Lower lobe of right lung (tissue), 2 donors: ENCODE data around the gene FAM90A26. TPM values are rescaled to one million over a fixed set of nuclear protein-coding genes. Genes with fewer than 3 reads are reported as not detected.
"Not testable (repeated sequence)": the region's sequence is repeated elsewhere in the genome, so short reads cannot be mapped to it uniquely, and the experiment has no call there.

Experiments
- ATAC-seq, 2 donors: fragments of 200-7000 bp; cut with Tn5 transposase; one replicate each; pipeline ENCODE4 v1.9.1; 2020 to 2022; ENCODE audit warnings: mild to moderate bottlenecking in 2 of 2, moderate library complexity in 2 of 2
- DNase-seq: peaks from one replicate; pipeline ENCODE4 v3.0.0-alpha.2; 2020
- H3K27ac ChIP-seq: fragments of 200-600 bp; one replicate; pipeline ENCODE4 v1.8.0; 2022
- H3K27me3 ChIP-seq: fragments of 200-600 bp; one replicate; pipeline ENCODE4 v1.8.0; 2022; ENCODE audit warnings: low read depth
- H3K36me3 ChIP-seq: fragments of 200-600 bp; one replicate; pipeline ENCODE4 v1.8.0; 2022; ENCODE audit warnings: mild to moderate bottlenecking
- H3K4me1 ChIP-seq: fragments of 200-600 bp; one replicate; pipeline ENCODE4 v1.8.0; 2022
- H3K4me3 ChIP-seq: fragments of 200-600 bp; one replicate; pipeline ENCODE4 v1.8.0; 2022; ENCODE audit warnings: mild to moderate bottlenecking
- H3K9me3 ChIP-seq: fragments of 200-600 bp; one replicate; pipeline ENCODE4 v1.8.0; 2022
- CTCF ChIP-seq: fragments of 200-600 bp; IDR thresholded peaks from one replicate; pipeline ENCODE4 v1.8.0; 2022; ENCODE audit warnings: antibody characterized with exemption, mild to moderate bottlenecking
- intact Hi-C: fragments of 100-400 bp; cut with DNase I; formaldehyde crosslinking; loops from one replicate; pipeline ENCODE4 v1.11.0; 2022
- long read RNA-seq: library from polyadenylated mRNA; unstranded; transcript quantifications from one replicate; pipeline ENCODE4 v2.0.0, GENCODE V29; 2021
- total RNA-seq: library from RNA; stranded (reverse); fragmentation: NEBNext Ultra II Directional; extraction: Animal tissue kit (Norgen Biotek cat#: 25700); gene quantifications from one replicate; pipeline ENCODE4 v1.2.1, GENCODE V29; 2021
- donor health status: DM: no; HTN: yes; CAD: no; lungs with severe emphysema.

FAM90A26 gene, protein sequence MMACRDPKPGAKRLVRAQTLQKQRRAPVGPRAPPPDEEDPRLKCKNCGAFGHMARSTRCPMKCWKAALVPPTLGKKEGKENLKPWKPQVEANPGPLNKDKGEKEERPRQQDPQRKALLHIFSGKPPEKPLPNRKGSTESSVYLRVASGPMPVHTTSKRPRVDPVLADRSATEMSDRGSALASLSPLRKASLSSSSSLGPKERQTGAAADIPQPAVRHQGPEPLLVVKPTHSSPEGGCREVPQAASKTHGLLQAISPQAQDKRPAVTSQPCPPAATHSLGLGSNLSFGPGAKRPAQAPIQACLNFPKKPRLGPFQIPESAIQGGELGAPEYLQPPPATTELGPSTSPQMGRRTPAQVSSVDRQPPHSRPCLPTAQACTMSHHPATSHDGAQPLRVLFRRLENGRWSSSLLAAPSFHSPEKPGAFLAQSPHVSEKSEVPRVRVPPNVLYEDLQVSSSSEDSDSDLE
- total RNA-seq, result not detected
- long read RNA-seq, result 0 reads

DNA sequence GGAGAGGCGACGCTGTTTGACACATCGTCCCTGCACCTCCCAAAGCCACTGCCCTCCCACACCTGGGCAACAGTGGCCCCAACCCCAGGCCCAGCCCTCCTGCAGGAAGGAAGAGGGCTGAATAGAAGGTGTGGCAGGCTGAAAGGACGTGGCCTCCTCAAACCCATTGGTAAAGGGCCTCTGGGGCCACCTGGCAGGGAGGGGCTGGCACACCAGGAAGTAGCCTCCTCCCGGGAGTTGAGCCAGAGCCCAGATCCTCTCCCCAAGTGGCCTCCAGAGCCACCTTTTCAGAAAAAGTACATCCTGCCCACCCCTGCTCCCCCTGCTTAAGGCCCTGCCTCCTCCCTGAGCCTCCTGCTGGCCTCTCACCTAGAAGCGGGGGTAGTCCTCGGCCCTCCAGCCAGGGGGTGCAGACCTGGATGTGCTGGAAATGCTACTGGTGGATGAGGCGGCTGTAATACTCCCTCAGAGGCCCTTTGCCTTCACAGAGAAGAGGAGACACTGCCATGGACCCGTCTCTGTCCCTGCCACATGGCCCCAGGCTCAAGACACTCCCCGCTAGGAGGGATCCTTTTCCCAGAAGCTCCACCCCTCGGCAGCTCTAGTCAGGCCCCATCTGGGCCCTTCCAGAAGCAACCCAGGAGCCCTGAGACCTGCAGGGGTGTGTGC, at the start of gene FAM90A26:
Gene FAM90A26, plus strand, starts transcription at position 619 of the 669 bp plus-strand sequence. CDS start 2,764 bp downstream, outside the sequence.
- H3K4me3 ChIP-seq, H3K4me1 ChIP-seq, ATAC-seq, H3K27me3 ChIP-seq, H3K9me3 ChIP-seq, intact Hi-C loops, H3K36me3 ChIP-seq, H3K27ac ChIP-seq: not testable (repeated sequence)
- DNase-seq, result peak; percentile 46

GRCh38 chr4:9122711-9123110, 47.5 kb upstream of the FAM90A26 start:
- DNase-seq, ATAC-seq, H3K27me3 ChIP-seq, H3K4me3 ChIP-seq, intact Hi-C loops, H3K27ac ChIP-seq, H3K36me3 ChIP-seq, H3K9me3 ChIP-seq: not testable (repeated sequence)
- peaks cover 13% of the 10 kb centered on the region for H3K4me1 ChIP-seq

- peak in 1 of 2 donors; percentile 59 for ATAC-seq
These were observed 46.6 kb upstream of the FAM90A26 start for GRCh38 chr4:9123572-9124007.

GRCh38 chr4:9125601-9126161, 44.5 kb upstream of the FAM90A26 start:
- H3K9me3 ChIP-seq, H3K27ac ChIP-seq, DNase-seq, ATAC-seq, H3K36me3 ChIP-seq, intact Hi-C loops, H3K27me3 ChIP-seq, H3K4me3 ChIP-seq: not testable (repeated sequence)
- peaks cover 13% of the 10 kb centered on the region for H3K4me1 ChIP-seq

More at GRCh38 chr4:9123572-9124007, 46.6 kb upstream of the FAM90A26 start:
- H3K4me3 ChIP-seq, H3K27me3 ChIP-seq, H3K27ac ChIP-seq, DNase-seq, intact Hi-C loops, H3K9me3 ChIP-seq, H3K36me3 ChIP-seq: not testable (repeated sequence)
- H3K4me1 ChIP-seq, result peaks cover 13% of the 10 kb centered on the region
- TF ChIP-seq CTCF, result peak; percentile 85

- H3K27ac ChIP-seq, intact Hi-C loops, DNase-seq, H3K27me3 ChIP-seq, ATAC-seq, H3K4me3 ChIP-seq, H3K9me3 ChIP-seq, H3K4me1 ChIP-seq, H3K36me3 ChIP-seq: not testable (repeated sequence)
These were observed 38.8 kb upstream of the FAM90A26 start for GRCh38 chr4:9131420-9131819.

DNA sequence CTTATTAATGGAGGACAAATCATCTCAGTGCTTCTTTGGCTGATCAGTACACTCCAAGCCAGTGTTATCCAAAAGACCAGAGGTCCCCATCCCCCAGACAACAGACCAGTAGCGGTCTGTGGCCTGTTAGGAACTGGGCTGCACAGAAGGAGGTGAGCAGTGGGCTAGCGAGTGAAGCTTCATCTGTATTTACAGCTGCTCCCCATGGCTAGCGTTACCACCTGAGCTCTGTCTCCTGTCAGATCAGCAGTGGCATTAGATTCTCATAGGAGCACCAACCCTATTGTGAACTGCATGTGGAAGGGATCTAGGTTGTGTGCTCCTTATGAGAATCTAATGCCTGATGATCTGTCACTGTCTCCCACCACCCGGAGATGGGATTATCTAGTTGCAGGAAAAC, 37.4 kb upstream of the FAM90A26 start:
- ATAC-seq, H3K27ac ChIP-seq, intact Hi-C loops, H3K36me3 ChIP-seq, H3K4me3 ChIP-seq, H3K4me1 ChIP-seq, DNase-seq, H3K27me3 ChIP-seq, H3K9me3 ChIP-seq: not testable (repeated sequence)

- H3K27ac ChIP-seq, H3K4me1 ChIP-seq, H3K9me3 ChIP-seq, H3K36me3 ChIP-seq, ATAC-seq, DNase-seq, intact Hi-C loops, H3K27me3 ChIP-seq, H3K4me3 ChIP-seq: not testable (repeated sequence)
These were observed 36.2 kb upstream of the FAM90A26 start for GRCh38 chr4:9134011-9134410.

GRCh38 chr4:9134556-9134955, 35.7 kb upstream of the FAM90A26 start:
- intact Hi-C loops, H3K27me3 ChIP-seq, H3K4me3 ChIP-seq, H3K9me3 ChIP-seq, H3K27ac ChIP-seq, H3K36me3 ChIP-seq, H3K4me1 ChIP-seq, ATAC-seq: not testable (repeated sequence)
- DNase-seq, result peak; percentile 47

DNA sequence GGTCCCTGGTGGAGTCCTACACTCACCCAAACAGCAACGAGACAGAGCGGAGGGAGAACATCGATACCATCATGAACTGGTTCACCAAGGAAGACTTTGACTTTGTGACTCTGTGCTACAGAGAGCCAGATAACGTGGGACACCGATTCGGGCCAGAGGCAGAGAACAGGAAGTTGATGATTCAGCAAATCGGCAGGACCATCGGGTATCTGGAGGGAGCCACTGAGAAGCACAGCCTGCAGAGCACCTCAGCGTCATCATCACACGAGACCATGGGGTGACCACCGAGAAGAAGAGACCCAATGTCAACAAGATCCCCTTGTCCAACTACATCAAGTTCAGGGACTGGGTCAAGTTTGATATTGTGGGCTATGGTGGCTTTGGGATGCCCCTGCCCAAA, 29.2 kb upstream of the FAM90A26 start:
- ATAC-seq, DNase-seq, H3K27ac ChIP-seq, H3K27me3 ChIP-seq, H3K4me3 ChIP-seq, intact Hi-C loops, H3K4me1 ChIP-seq, H3K36me3 ChIP-seq, H3K9me3 ChIP-seq: not testable (repeated sequence)

DNA sequence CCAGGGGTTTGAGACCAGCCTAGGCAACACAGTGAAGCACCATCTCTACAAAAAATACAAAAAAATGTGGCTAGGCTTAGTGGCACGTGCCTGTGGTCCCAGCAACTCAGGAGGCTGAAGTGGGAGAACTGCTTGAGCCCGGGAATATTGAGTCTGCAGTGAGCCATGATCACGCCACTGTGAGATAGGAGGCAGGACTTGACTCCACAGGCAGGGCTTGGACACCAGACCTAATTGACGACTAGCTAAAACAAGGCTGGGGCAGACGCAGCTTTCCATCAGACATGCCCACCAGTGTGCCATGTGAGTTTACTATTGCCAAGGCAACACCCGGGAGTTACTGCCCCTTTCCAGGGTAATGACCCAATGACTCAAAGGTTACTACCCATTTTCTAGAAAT, 27.4 kb upstream of the FAM90A26 start:
- intact Hi-C loops, H3K4me1 ChIP-seq, H3K27me3 ChIP-seq, H3K27ac ChIP-seq, H3K9me3 ChIP-seq, H3K4me3 ChIP-seq, DNase-seq, H3K36me3 ChIP-seq, ATAC-seq: not testable (repeated sequence)
